Omental fat pad (tissue), 4 donors: ENCODE results near the gene C1orf50. TPM values are rescaled to one million over a fixed set of nuclear protein-coding genes. Genes with fewer than 3 reads are reported as not detected.

ENCODE experiments used
- ATAC-seq: fragments of 150-250 bp; one replicate; pipeline ENCODE4 v1.9.1; 2016; ENCODE audit warnings: mild to moderate bottlenecking, moderate library complexity; ENCODE audit not compliant: low FRiP score
- DNase-seq: peaks from one replicate; pipeline ENCODE4 v3.0.0-alpha.2; 2019; ENCODE audit warnings: low spot score
- total RNA-seq, 4 donors: library from RNA; depleted of rRNA; stranded (reverse); fragments of >200 nt; gene quantifications; one replicate each; pipeline ENCODE4 v1.1.0, GENCODE V29; 2016
- TF ChIP-seq, protein P1 (sequence below), 3 donors: fragments of 450-650 bp; IDR thresholded peaks; one replicate each; pipeline ENCODE4 v1.5.1; 2016 to 2017; ENCODE audit warnings: antibody characterized with exemption in 3 of 3, mild to moderate bottlenecking in 3 of 3, moderate library complexity in 2 of 3

Gene C1orf50
- total RNA-seq, 4 donors from 2014 or later, result 2.4 to 4.3 (median 3.1) TPM

DNA sequence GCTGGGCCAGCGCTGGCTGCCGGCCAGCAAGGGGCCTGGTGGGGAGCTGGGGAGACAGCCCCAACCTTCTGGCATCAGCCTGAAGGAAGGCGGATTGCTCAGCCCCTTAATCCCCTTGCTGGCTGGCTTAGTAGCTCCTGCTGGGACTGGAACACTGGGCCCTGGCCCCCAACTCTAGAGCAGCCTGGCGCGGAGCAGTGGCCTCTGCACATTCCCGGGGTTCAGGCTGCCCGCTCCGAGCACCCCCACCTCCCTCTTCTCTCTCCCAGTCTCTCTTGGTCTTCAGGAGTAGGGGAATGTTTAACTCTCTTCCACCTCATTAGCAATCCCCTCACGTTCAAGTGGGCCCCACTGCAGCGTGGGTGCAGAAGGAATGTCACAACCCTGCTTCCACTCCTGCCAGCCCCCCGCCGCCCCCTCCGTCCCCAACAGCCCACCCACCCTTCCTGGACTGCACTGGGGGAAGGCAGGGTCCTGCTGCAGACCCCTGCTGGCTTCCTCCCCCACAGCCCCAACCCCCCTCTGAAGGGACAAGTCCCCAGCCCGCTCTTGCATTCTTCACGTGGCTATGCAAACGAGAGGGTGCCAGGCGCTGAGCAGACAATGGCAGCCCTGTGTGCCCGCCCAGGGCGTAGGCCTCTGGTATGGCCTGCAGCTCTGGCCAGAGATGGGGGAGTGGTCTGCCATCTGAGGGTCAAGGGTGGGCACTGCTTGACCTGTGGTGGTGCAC, 26.0 kb upstream of the C1orf50 start:
- ATAC-seq, result no peak
- TF ChIP-seq, protein P1, sequence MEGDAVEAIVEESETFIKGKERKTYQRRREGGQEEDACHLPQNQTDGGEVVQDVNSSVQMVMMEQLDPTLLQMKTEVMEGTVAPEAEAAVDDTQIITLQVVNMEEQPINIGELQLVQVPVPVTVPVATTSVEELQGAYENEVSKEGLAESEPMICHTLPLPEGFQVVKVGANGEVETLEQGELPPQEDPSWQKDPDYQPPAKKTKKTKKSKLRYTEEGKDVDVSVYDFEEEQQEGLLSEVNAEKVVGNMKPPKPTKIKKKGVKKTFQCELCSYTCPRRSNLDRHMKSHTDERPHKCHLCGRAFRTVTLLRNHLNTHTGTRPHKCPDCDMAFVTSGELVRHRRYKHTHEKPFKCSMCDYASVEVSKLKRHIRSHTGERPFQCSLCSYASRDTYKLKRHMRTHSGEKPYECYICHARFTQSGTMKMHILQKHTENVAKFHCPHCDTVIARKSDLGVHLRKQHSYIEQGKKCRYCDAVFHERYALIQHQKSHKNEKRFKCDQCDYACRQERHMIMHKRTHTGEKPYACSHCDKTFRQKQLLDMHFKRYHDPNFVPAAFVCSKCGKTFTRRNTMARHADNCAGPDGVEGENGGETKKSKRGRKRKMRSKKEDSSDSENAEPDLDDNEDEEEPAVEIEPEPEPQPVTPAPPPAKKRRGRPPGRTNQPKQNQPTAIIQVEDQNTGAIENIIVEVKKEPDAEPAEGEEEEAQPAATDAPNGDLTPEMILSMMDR (IDR thresholded peaks at IDR 0.05), result no peak
- no peak for DNase-seq

DNA sequence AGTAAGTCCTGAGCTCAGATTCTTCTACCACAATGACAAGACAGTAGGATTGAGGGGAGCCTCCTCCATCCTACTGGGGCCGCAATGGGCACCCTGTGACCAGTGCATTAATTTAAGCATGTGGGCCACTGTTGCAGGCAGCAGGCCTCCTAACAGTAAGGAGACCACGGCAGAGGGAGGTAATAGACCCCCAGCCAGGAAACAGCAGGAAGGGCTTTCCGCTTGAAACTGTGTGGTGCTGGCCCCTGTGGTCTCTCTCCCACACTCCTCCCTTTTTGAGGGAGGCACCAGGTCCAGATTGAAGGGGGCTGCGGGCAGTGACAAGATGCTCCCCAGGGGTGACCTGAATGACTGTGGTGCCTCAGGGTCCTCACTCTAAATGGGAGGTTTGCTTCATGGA, 25.3 kb upstream of the C1orf50 start:
- TF ChIP-seq, protein P1 (IDR thresholded peaks at IDR 0.05), result no peak
- ATAC-seq, result no peak
- no peak for DNase-seq

DNA sequence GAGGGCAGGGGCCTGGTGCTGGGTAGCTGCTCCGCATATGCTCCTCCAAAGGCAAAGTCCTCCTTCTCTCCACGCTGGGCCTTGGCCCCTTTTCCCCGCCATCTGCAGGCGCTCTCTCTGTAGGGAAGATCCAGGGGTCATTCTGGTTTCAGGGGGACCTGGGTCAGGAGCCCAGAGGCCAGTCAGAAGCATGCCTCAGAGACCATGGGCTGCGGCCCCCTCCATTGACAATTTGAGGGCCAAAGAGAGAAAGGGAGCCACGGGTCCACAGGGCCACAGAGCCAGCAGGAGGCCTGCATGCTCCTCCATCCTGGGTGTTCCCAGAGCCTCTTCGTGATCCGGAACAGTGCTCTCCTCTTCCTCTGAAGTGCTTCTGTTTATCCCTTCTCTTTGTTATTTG, 24.9 kb upstream of the C1orf50 start:
- DNase-seq, result no peak
- TF ChIP-seq, protein P1 (IDR thresholded peaks at IDR 0.05), result no peak
- ATAC-seq, result no peak

DNA sequence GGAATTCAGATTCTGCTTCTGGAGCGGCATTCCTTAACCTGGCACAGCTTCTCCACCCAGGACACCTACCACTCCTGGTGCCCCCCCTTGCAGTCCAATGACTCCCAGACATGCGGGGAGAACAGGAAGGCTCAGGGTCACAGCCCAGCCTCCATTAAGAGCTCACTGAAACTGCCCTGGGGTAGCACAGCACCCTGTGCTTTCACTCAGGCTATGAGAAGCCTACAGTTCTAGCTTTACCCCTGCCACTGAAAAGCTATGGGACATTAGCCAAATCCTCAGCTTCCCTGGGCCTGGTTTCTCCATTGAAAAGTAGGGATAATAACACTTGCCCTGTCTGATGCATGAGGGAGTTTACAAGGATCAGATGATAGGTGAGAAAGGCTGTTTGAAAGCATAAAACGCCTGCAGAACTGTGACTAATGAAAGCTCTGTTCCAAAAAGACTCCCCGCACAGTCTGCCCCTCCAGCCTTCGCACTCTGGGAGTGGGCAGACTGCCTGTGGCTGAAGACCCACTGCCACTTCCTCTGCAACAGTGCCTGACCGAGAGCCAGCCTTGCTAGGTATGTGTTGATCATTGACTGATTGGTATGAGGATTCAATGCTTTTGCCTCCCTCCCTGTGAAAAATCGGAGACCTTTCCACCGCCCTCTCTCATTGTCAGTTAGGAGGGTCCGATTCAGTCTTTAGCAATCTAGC, 24.3 kb upstream of the C1orf50 start:
- TF ChIP-seq, protein P1 (IDR thresholded peaks at IDR 0.05), result no peak
- ATAC-seq, result no peak
- no peak for DNase-seq

DNA sequence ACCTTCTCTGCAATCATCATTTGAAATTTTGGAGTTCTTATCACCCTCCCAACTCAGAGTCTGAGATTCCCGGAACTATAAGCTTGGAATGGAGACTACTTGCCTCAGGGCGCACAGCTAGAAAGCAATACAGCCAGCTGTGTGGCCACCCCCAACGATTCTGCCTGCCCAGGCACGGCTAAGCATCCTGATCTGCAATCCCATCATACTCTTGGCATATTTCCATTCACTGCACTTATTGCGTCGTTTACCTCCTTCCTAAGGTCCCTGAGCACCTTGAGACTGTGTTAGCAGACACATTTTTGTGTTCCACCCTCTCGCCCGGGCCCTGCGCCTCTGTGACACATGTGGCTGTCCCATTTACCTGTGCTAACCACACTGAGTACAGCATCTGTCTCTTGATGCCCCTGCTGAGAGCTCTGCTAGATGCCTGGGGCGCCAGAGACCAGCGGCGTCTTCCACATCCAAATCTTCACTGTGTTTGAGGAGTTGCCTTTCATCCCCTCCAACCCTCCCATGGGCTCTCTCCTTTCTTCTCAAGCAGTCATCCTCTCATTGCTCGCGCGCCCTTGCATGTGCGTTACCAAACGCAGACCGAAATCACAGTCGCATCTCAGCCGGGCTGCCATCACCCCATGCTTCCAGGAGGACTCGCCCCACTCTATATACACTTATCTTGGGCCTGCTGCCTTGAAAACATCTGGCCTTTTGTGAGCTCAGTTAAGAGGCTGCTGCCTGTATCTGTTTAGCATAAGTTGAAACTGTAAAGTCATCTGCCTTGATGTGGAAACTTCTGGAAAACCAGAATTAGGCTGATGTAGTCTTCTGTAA, 23.5 kb upstream of the C1orf50 start:
- DNase-seq (no peak), ATAC-seq (no peak)
- TF ChIP-seq, protein P1 (IDR thresholded peaks at IDR 0.05), result no peak

DNA sequence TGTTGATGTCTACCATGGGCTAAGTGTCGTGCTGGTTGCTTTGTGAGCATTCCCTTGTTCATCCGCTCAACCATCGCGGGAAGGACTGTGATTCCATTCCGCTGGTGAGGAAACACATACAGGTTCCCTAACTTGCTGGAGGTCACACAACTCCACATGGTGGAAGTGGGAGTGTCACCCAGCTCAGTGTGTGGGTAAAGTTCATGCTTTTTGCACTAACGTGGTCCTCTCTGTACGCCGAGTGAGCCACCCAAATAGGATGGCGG, 23.0 kb upstream of the C1orf50 start:
- ATAC-seq (no peak), DNase-seq (no peak)
- TF ChIP-seq, protein P1 (IDR thresholded peaks at IDR 0.05), result no peak
